Measurements from ENCODE around the gene NUB1.

GRCh38 chr7:151367284-151367683, 25.7 kb downstream of the NUB1 start:
- TF ChIP-seq POLR2AphosphoS5 (IDR thresholded peaks at IDR 0.05) (no peak), CTCF (IDR thresholded peaks at IDR 0.05) (no peak), POLR2A (IDR thresholded peaks at IDR 0.05) (no peak)
